GM23338 (cell line): Measurements from ENCODE around the gene CAND1.

Experiments used
- CREB1 ChIP-seq: fragments of 250-450 bp; sonication (Bioruptor Pico); IDR thresholded peaks from 2 replicates; pipeline ENCODE4 v1.5.0; 2020; ENCODE audit warnings: low read depth, mild to moderate bottlenecking, moderate library complexity
- CTCF ChIP-seq, 2 experiments: fragments of 200-600 bp in 1 of 2; sonication (generic) in 1 of 2; conservative IDR thresholded peaks; 2 replicates each; pipeline versions ENCODE4 v1.5.1 to v1.6.1; 2016 to 2017; ENCODE audit warnings: antibody characterized with exemption in 2 of 2, low read depth in 2 of 2, mild to moderate bottlenecking in 2 of 2, moderate library complexity in 1 of 2
- ETS1 ChIP-seq: IDR thresholded peaks from 2 replicates; pipeline ENCODE4 v1.6.1; 2016; ENCODE audit warnings: antibody characterized with exemption
- EZH2 ChIP-seq: fragments of 200-600 bp; sonication (generic); IDR thresholded peaks from one replicate; pipeline ENCODE4 v1.8.0; 2017; ENCODE audit warnings: antibody characterized with exemption, mild to moderate bottlenecking, low read depth; ENCODE audit not compliant: unreplicated experiment
- EZH2phosphoT487 ChIP-seq: fragments of 200-600 bp; sonication (generic); IDR thresholded peaks from one replicate; pipeline ENCODE4 v1.8.1; 2018; ENCODE audit warnings: antibody characterized with exemption; ENCODE audit not compliant: unreplicated experiment
- JUNB ChIP-seq: IDR thresholded peaks from one replicate; pipeline ENCODE4 v1.6.1; 2016; ENCODE audit warnings: antibody characterized with exemption; ENCODE audit not compliant: unreplicated experiment
- POLR2AphosphoS5 ChIP-seq: IDR thresholded peaks from 2 replicates; pipeline ENCODE4 v1.6.1; 2016; ENCODE audit warnings: antibody characterized with exemption, low read depth
- REST ChIP-seq: IDR thresholded peaks from one replicate; pipeline ENCODE4 v1.6.1; 2018; ENCODE audit warnings: antibody characterized with exemption; ENCODE audit not compliant: unreplicated experiment
- ZNF331 ChIP-seq: fragments of 250-450 bp; sonication (Bioruptor Pico); IDR thresholded peaks from 2 replicates; pipeline ENCODE4 v1.5.0; 2020; ENCODE audit warnings: low read depth, mild to moderate bottlenecking, moderate library complexity

GRCh38 chr12:67288561-67288960, 19.4 kb downstream of the CAND1 start:
- no peak for TF ChIP-seq CTCF (conservative IDR thresholded peaks at IDR 0.05; ENCODE audit: low read depth in 2 of 2)
- no peak for TF ChIP-seq CREB1 (CRISPR knock-in tag)
- no peak for TF ChIP-seq POLR2AphosphoS5
- TF ChIP-seq JUNB, result no peak
- TF ChIP-seq EZH2, result no peak
- TF ChIP-seq REST, result no peak
- TF ChIP-seq ZNF331 (CRISPR knock-in tag), result no peak
- TF ChIP-seq EZH2phosphoT487, result no peak
- no peak for TF ChIP-seq ETS1
